ENCODE measurements around the gene RCAN2. TPM values are rescaled to one million over a fixed set of nuclear protein-coding genes. Genes with fewer than 3 reads are reported as not detected.
"Not testable (repeated sequence)": the region's sequence is repeated elsewhere in the genome, so short reads cannot be mapped to it uniquely, and the experiment has no call there.

RCAN2 gene
- total and polyA plus RNA-seq, 2 experiments from 2014 or later = 44.9 to 55.6 TPM

- H3K4me1 ChIP-seq (ENCODE audit: low read depth) = no peaks in the 10 kb centered on the region
- H3K27ac ChIP-seq = no peak overlapping the region
- no peaks in the 10 kb centered on the region for H3K36me3 ChIP-seq
- H3K4me3 ChIP-seq = no peak overlapping the region
- no peak for TF ChIP-seq CTCF (IDR thresholded peaks at IDR 0.05; ENCODE audit: low read depth, low read length)
- DNase-seq (ENCODE audit: low read depth in 1 of 2, low spot score in 1 of 2) = no peak
- H3K27me3 ChIP-seq = no peaks in the 10 kb centered on the region
- H3K9me3 ChIP-seq (ENCODE audit: low read depth) = no peaks in the 10 kb centered on the region
These were observed 97.9 kb downstream of the RCAN2 start for GRCh38 chr6:46393161-46393939.

GRCh38 chr6:46392294-46392693 is 99.0 kb downstream of the RCAN2 start:
- no peak for DNase-seq (ENCODE audit: low read depth in 1 of 2, low spot score in 1 of 2)
- no peaks in the 10 kb centered on the region for H3K36me3 ChIP-seq
- TF ChIP-seq CTCF (IDR thresholded peaks at IDR 0.05; ENCODE audit: low read depth, low read length) = no peak
- no peak overlapping the region for H3K27ac ChIP-seq
- H3K4me1 ChIP-seq (ENCODE audit: low read depth) = no peaks in the 10 kb centered on the region
- H3K4me3 ChIP-seq = no peak overlapping the region
- H3K9me3 ChIP-seq (ENCODE audit: low read depth) = no peaks in the 10 kb centered on the region
- H3K27me3 ChIP-seq = no peaks in the 10 kb centered on the region

GRCh38 chr6:46390153-46390876 is 100.9 kb downstream of the RCAN2 start:
- no peak for TF ChIP-seq CTCF (IDR thresholded peaks at IDR 0.05; ENCODE audit: low read depth, low read length)
- no peak for DNase-seq (ENCODE audit: low read depth in 1 of 2, low spot score in 1 of 2)
- Histone ChIP-seq H3K27ac (no peak overlapping the region), H3K36me3 (no peaks in the 10 kb centered on the region), H3K9me3 (ENCODE audit: low read depth) (no peaks in the 10 kb centered on the region), H3K4me1 (ENCODE audit: low read depth) (no peaks in the 10 kb centered on the region), H3K27me3 (no peaks in the 10 kb centered on the region), H3K4me3 (no peak overlapping the region)

GRCh38 chr6:46387728-46388127 is 103.5 kb downstream of the RCAN2 start:
- DNase-seq (ENCODE audit: low read depth in 1 of 2, low spot score in 1 of 2); H3K9me3 ChIP-seq (ENCODE audit: low read depth); H3K36me3 ChIP-seq: not testable (repeated sequence)

GRCh38 chr6:46381579-46381978 is 109.7 kb downstream of the RCAN2 start:
- Histone ChIP-seq H3K4me1 (ENCODE audit: low read depth) (peaks cover 8% of the 10 kb centered on the region), H3K36me3 (no peaks in the 10 kb centered on the region), H3K27ac (no peak overlapping the region), H3K9me3 (ENCODE audit: low read depth) (no peaks in the 10 kb centered on the region), H3K27me3 (no peaks in the 10 kb centered on the region), H3K4me3 (no peak overlapping the region)
- no peak for TF ChIP-seq CTCF (IDR thresholded peaks at IDR 0.05; ENCODE audit: low read depth, low read length)
- DNase-seq (ENCODE audit: low read depth in 1 of 2, low spot score in 1 of 2) = no peak

More at GRCh38 chr6:46387728-46388127, 103.5 kb downstream of the RCAN2 start:
- H3K4me1 ChIP-seq (ENCODE audit: low read depth); H3K27ac ChIP-seq; H3K27me3 ChIP-seq; H3K4me3 ChIP-seq: not testable (repeated sequence)

- no peak overlapping the region for H3K27ac ChIP-seq
- no peak for TF ChIP-seq CTCF (IDR thresholded peaks at IDR 0.05; ENCODE audit: low read depth, low read length)
- no peak overlapping the region for H3K4me3 ChIP-seq
- H3K9me3 ChIP-seq (ENCODE audit: low read depth) = no peaks in the 10 kb centered on the region
- no peaks in the 10 kb centered on the region for H3K36me3 ChIP-seq
- no peak for DNase-seq (ENCODE audit: low read depth in 1 of 2, low spot score in 1 of 2)
- no peaks in the 10 kb centered on the region for H3K27me3 ChIP-seq
- peaks cover 8% of the 10 kb centered on the region for H3K4me1 ChIP-seq (ENCODE audit: low read depth)
These were observed 110.2 kb downstream of the RCAN2 start for GRCh38 chr6:46381057-46381456.
